Caco-2 (cell line): Measurements from ENCODE around the gene RPUSD2. TPM values are rescaled to one million over a fixed set of nuclear protein-coding genes. Genes with fewer than 3 reads are reported as not detected.

Experiments used
- BruUV-seq: library from RNA; stranded (reverse); fragments of 400-500 nt; replicated peaks from 2 replicates; lab custom pipeline; 2021; lab: Mats Ljungman, UMichigan
- CTCF ChIA-PET: fragments of 300-600 bp; sonication (Branson Sonifier 250); formaldehyde crosslinking; loops from one replicate; lab custom pipeline; 2022; ENCODE audit warnings: antibody characterized with exemption; lab: Charles Lee
- POLR2A ChIA-PET: fragments of 300-600 bp; sonication (Branson Sonifier 250); formaldehyde crosslinking; loops from one replicate; lab custom pipeline; 2022; ENCODE audit warnings: antibody characterized with exemption; lab: Charles Lee
- DNase-seq, 2 experiments: peaks; one replicate each; pipeline versions ENCODE4 v3.0.0 to v3.0.0-alpha.2; 2020 to 2022
- H3K27me3 ChIP-seq: replicated peaks from 2 replicates; pipeline ENCODE4 v1.6.0; 2011; ENCODE audit warnings: low read length; ENCODE audit not compliant: control insufficient read depth, insufficient read depth
- H3K36me3 ChIP-seq: 2 replicates; pipeline ENCODE4 v1.5.1; 2011; ENCODE audit warnings: low read length; ENCODE audit not compliant: control insufficient read depth, insufficient read depth
- H3K4me1 ChIP-seq: fragments of 250-450 bp; sonication (Bioruptor Pico); 2 replicates; pipeline ENCODE4 v1.5.1; 2020; ENCODE audit warnings: mild to moderate bottlenecking
- H3K4me3 ChIP-seq: 2 replicates; pipeline ENCODE4 v1.5.1; 2011; ENCODE audit warnings: low read depth, mild to moderate bottlenecking, control low read depth, low read length
- H3K9me3 ChIP-seq: fragments of 250-450 bp; sonication (Bioruptor Pico); 2 replicates; pipeline ENCODE4 v1.5.1; 2020; ENCODE audit warnings: mild to moderate bottlenecking, moderate library complexity
- H3K27ac Mint-ChIP-seq: one replicate; pipeline ENCODE4 v1.8.0; 2022; ENCODE audit warnings: mixed read lengths; ENCODE audit not compliant: unreplicated experiment
- H3K27me3 Mint-ChIP-seq: one replicate; pipeline ENCODE4 v1.8.0; 2022; ENCODE audit warnings: mixed read lengths; ENCODE audit not compliant: insufficient read depth, unreplicated experiment
- H3K36me3 Mint-ChIP-seq: one replicate; pipeline ENCODE4 v1.8.0; 2022; ENCODE audit warnings: mild to moderate bottlenecking, mixed read lengths; ENCODE audit not compliant: insufficient read depth, unreplicated experiment
- H3K4me1 Mint-ChIP-seq: one replicate; pipeline ENCODE4 v1.8.0; 2022; ENCODE audit warnings: low read depth, mixed read lengths; ENCODE audit not compliant: unreplicated experiment
- H3K4me3 Mint-ChIP-seq: one replicate; pipeline ENCODE4 v1.8.0; 2022; ENCODE audit warnings: mild to moderate bottlenecking, moderate library complexity, mixed read lengths; ENCODE audit not compliant: unreplicated experiment
- H3K9me3 Mint-ChIP-seq: one replicate; pipeline ENCODE4 v1.8.0; 2022; ENCODE audit warnings: mixed read lengths; ENCODE audit not compliant: unreplicated experiment
- CTCF ChIP-seq, 2 experiments: fragments of 200-600 bp in 1 of 2; IDR thresholded peaks; 1 replicate in 1 of 2; 2 replicates in 1 of 2; pipeline versions ENCODE4 v1.5.1 to v1.8.0; 2011 to 2022; ENCODE audit warnings: antibody characterized with exemption in 1 of 2, control low read depth in 1 of 2, inconsistent platforms in 1 of 2, low read depth in 1 of 2, low read length in 1 of 2, mild to moderate bottlenecking in 1 of 2, moderate library complexity in 1 of 2; ENCODE audit not compliant: insufficient read depth in 1 of 2, severe bottlenecking in 1 of 2, unreplicated experiment in 1 of 2
- intact Hi-C: fragments of 100-400 bp; cut with micrococcal nuclease; formaldehyde crosslinking; loops from one replicate; pipeline ENCODE4 v1.10.0; 2022; ENCODE audit not compliant: unreplicated experiment
- total RNA-seq: library from RNA; stranded (reverse); gene quantifications from 2 replicates; pipeline ENCODE4 v1.2.3, GENCODE V29; 2022

RPUSD2 gene
- total RNA-seq, 1 experiment from 2014 or later: 14.6 TPM

GRCh38 chr15:40600956-40601355, 31.9 kb downstream of the RPUSD2 start:
- H3K9me3 Mint-ChIP-seq: no peaks in the 10 kb centered on the region
- Histone ChIP-seq H3K4me1 (no peaks in the 10 kb centered on the region), H3K9me3 (no peaks in the 10 kb centered on the region), H3K27me3 (no peaks in the 10 kb centered on the region), H3K36me3 (no peaks in the 10 kb centered on the region), H3K4me3 (no peak overlapping the region)
- TF ChIP-seq CTCF (IDR thresholded peaks at IDR 0.05; ENCODE audit: insufficient read depth in 1 of 2, low read depth in 1 of 2, low read length in 1 of 2, severe bottlenecking in 1 of 2, unreplicated experiment in 1 of 2): no peak
- DNase-seq: no peak
- no peaks in the 10 kb centered on the region for H3K36me3 Mint-ChIP-seq
- H3K27ac Mint-ChIP-seq: no peak overlapping the region
- intact Hi-C loops: no loop called here
- no peak overlapping the region for H3K4me3 Mint-ChIP-seq
- POLR2A ChIA-PET: interaction anchor here (0.6 kb wide), 1 partner anchor 728 kb away, joined by 5 read pairs; no protein-coding TSS in a partner anchor
- no TSS peak for BruUV-seq
- H3K27me3 Mint-ChIP-seq: no peaks in the 10 kb centered on the region
- H3K4me1 Mint-ChIP-seq: no peaks in the 10 kb centered on the region
- CTCF ChIA-PET: interaction anchor here (1.0 kb wide), 1 partner anchor 11 kb away, joined by 4 read pairs; no protein-coding TSS in a partner anchor

- no TSS peak for BruUV-seq
- no peaks in the 10 kb centered on the region for H3K9me3 ChIP-seq
- no peaks in the 10 kb centered on the region for H3K4me1 Mint-ChIP-seq
- H3K27me3 ChIP-seq: no peaks in the 10 kb centered on the region
- H3K27me3 Mint-ChIP-seq: no peaks in the 10 kb centered on the region
- H3K36me3 Mint-ChIP-seq: peaks cover 9% of the 10 kb centered on the region
- TF ChIP-seq CTCF (IDR thresholded peaks at IDR 0.05; ENCODE audit: insufficient read depth in 1 of 2, low read depth in 1 of 2, low read length in 1 of 2, severe bottlenecking in 1 of 2, unreplicated experiment in 1 of 2): no peak
- H3K27ac Mint-ChIP-seq: no peak overlapping the region
- ChIA-PET POLR2A (interaction anchor here (0.6 kb wide), 1 partner anchor 14 kb away, joined by 9 read pairs; no protein-coding TSS in a partner anchor), CTCF (no interaction called here)
- H3K9me3 Mint-ChIP-seq: no peaks in the 10 kb centered on the region
- H3K4me1 ChIP-seq: no peaks in the 10 kb centered on the region
- H3K4me3 Mint-ChIP-seq: no peak overlapping the region
- no peaks in the 10 kb centered on the region for H3K36me3 ChIP-seq
- no peak for DNase-seq
- no peak overlapping the region for H3K4me3 ChIP-seq
- intact Hi-C loops: no loop called here
Measured at GRCh38 chr15:40603935-40604334, 34.8 kb downstream of the RPUSD2 start.

GRCh38 chr15:40613080-40613479, 44.0 kb downstream of the RPUSD2 start:
- H3K27ac Mint-ChIP-seq: no peak overlapping the region
- intact Hi-C loops: no loop called here
- TF ChIP-seq CTCF (IDR thresholded peaks at IDR 0.05; ENCODE audit: insufficient read depth in 1 of 2, low read depth in 1 of 2, low read length in 1 of 2, severe bottlenecking in 1 of 2, unreplicated experiment in 1 of 2): no peak
- H3K36me3 ChIP-seq: no peaks in the 10 kb centered on the region
- H3K27me3 ChIP-seq: no peaks in the 10 kb centered on the region
- no peaks in the 10 kb centered on the region for H3K27me3 Mint-ChIP-seq
- H3K9me3 Mint-ChIP-seq: no peaks in the 10 kb centered on the region
- no peak overlapping the region for H3K4me3 ChIP-seq
- no peaks in the 10 kb centered on the region for H3K9me3 ChIP-seq
- DNase-seq: no peak
- ChIA-PET CTCF (no interaction called here), POLR2A (no interaction called here)
- no peaks in the 10 kb centered on the region for H3K4me1 ChIP-seq
- no TSS peak for BruUV-seq
- no peak overlapping the region for H3K4me3 Mint-ChIP-seq
- H3K36me3 Mint-ChIP-seq: peaks cover 41% of the 10 kb centered on the region
- H3K4me1 Mint-ChIP-seq: no peaks in the 10 kb centered on the region
